C4-2B (cell line): ENCODE measurements around the gene NTRK2.

ENCODE experiments used
- CTCF ChIP-seq: fragments of 450-650 bp; conservative IDR thresholded peaks from 2 replicates; pipeline ENCODE4 v1.5.1; 2017; ENCODE audit warnings: mild to moderate bottlenecking
- ZFX ChIP-seq: fragments of 450-650 bp; IDR thresholded peaks from 2 replicates; pipeline ENCODE4 v1.6.1; 2017

DNA sequence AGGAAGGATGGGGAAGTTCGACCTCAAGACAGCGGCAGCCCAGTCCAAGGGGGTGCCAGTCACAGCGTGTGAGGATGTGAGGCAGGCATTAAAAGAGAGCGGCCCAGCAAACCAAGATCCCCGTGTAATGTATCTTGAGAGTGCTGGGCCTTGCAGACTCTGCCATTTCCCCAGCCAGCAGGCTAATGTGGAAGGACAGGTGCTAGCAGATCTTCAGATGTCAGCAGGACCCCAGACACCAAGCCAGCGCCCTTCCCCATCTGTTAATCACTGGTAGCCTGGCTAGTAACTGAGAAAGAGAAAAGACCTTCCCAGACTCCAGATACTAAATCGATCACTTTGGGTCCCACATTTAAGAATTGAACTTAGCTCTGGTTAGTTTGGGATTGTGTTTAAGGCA, 62.2 kb downstream of the NTRK2 start:
- TF ChIP-seq CTCF: no peak
- TF ChIP-seq ZFX: no peak
